NCI-H2029 treated with DMSO at 0.1 percent for 48 hours (cell line): ENCODE results near the gene RXRG.

Experiments
- DNase-seq: peaks from one replicate; lab custom pipeline; 2025; lab: John Stamatoyannopoulos, UW

The RXRG gene

GRCh38 chr1:165449131-165449530, 4.2 kb upstream of the RXRG start:
- no peak for DNase-seq

- no peak for DNase-seq
These were observed 462 bp upstream of the RXRG start for GRCh38 chr1:165445388-165445787.

GRCh38 chr1:165443539-165444311, 1.2 kb downstream of the RXRG start:
- DNase-seq = no peak

GRCh38 chr1:165442653-165443052, 2.3 kb downstream of the RXRG start:
- no peak for DNase-seq

- no peak for DNase-seq
These were observed 2.9 kb downstream of the RXRG start for GRCh38 chr1:165442053-165442452.

GRCh38 chr1:165441166-165441880, 3.6 kb downstream of the RXRG start:
- no peak for DNase-seq

- DNase-seq = no peak
These were observed 5.6 kb downstream of the RXRG start for GRCh38 chr1:165439330-165439729.

- no peak for DNase-seq
These were observed 7.9 kb downstream of the RXRG start for GRCh38 chr1:165436994-165437393.

- no peak for DNase-seq
These were observed 9.1 kb downstream of the RXRG start for GRCh38 chr1:165435801-165436200.

GRCh38 chr1:165434281-165434680, 10.6 kb downstream of the RXRG start:
- no peak for DNase-seq

GRCh38 chr1:165431079-165431478, 13.8 kb downstream of the RXRG start:
- no peak for DNase-seq

GRCh38 chr1:165426745-165427144, 18.2 kb downstream of the RXRG start:
- no peak for DNase-seq

GRCh38 chr1:165425621-165426020, 19.3 kb downstream of the RXRG start:
- DNase-seq = no peak

- DNase-seq = no peak
These were observed 20.3 kb downstream of the RXRG start for GRCh38 chr1:165424454-165425216.

- DNase-seq = no peak
These were observed 21.8 kb downstream of the RXRG start for GRCh38 chr1:165423136-165423535.

GRCh38 chr1:165420655-165421054, 24.3 kb downstream of the RXRG start:
- no peak for DNase-seq

- DNase-seq = no peak
These were observed 25.1 kb downstream of the RXRG start for GRCh38 chr1:165419839-165420238.

- no peak for DNase-seq
These were observed 26.7 kb downstream of the RXRG start for GRCh38 chr1:165418195-165418594.

- DNase-seq = no peak
These were observed 28.1 kb downstream of the RXRG start for GRCh38 chr1:165416876-165417275.

GRCh38 chr1:165415068-165415467, 29.9 kb downstream of the RXRG start:
- no peak for DNase-seq

- no peak for DNase-seq
These were observed 30.3 kb downstream of the RXRG start for GRCh38 chr1:165414620-165415019.

GRCh38 chr1:165411396-165411795, 33.5 kb downstream of the RXRG start:
- DNase-seq = no peak
